Stimulated activated CD8-positive, alpha-beta memory T cell treated with anti-CD3 and anti-CD28 coated beads, Interleukin-12 subunit alpha, Interleukin-12 subunit beta, amount 100 ng/mL, for 1 hour (primary cell): Measurements from ENCODE around the gene EFNB3.

Experiments
- DNase-seq: peaks from one replicate; pipeline ENCODE4 v3.0.0-alpha.2; 2020; ENCODE audit warnings: low read depth

EFNB3 gene

GRCh38 chr17:7717756-7718350 lies 12.9 kb downstream of the EFNB3 start:
- DNase-seq = no peak

GRCh38 chr17:7719661-7720060 lies 14.7 kb downstream of the EFNB3 start:
- DNase-seq = no peak

GRCh38 chr17:7720125-7720524 lies 15.1 kb downstream of the EFNB3 start:
- DNase-seq = no peak

GRCh38 chr17:7721612-7722011 lies 16.6 kb downstream of the EFNB3 start:
- no peak for DNase-seq

- DNase-seq = no peak
These were observed 22.9 kb downstream of the EFNB3 start for GRCh38 chr17:7727886-7728285.

GRCh38 chr17:7729816-7730215 lies 24.8 kb downstream of the EFNB3 start:
- DNase-seq = no peak

GRCh38 chr17:7732981-7733539 lies 28.1 kb downstream of the EFNB3 start:
- no peak for DNase-seq

- DNase-seq = no peak
These were observed 32.6 kb downstream of the EFNB3 start for GRCh38 chr17:7737601-7738000.

- DNase-seq = no peak
These were observed 34.7 kb downstream of the EFNB3 start for GRCh38 chr17:7739746-7740145.

GRCh38 chr17:7740481-7741001 lies 35.5 kb downstream of the EFNB3 start:
- no peak for DNase-seq

GRCh38 chr17:7742729-7743128 lies 37.7 kb downstream of the EFNB3 start:
- DNase-seq = no peak

GRCh38 chr17:7744416-7744815 lies 39.4 kb downstream of the EFNB3 start:
- no peak for DNase-seq

- DNase-seq = no peak
These were observed 40.9 kb downstream of the EFNB3 start for GRCh38 chr17:7745748-7746470.

GRCh38 chr17:7747635-7748071 lies 42.7 kb downstream of the EFNB3 start:
- DNase-seq = no peak

GRCh38 chr17:7748076-7748775 lies 43.2 kb downstream of the EFNB3 start:
- DNase-seq = no peak

- no peak for DNase-seq
These were observed 45.4 kb downstream of the EFNB3 start for GRCh38 chr17:7750321-7750821.

- no peak for DNase-seq
These were observed 49.7 kb downstream of the EFNB3 start for GRCh38 chr17:7754656-7755055.

GRCh38 chr17:7755095-7755890 lies 50.3 kb downstream of the EFNB3 start:
- no peak for DNase-seq

- DNase-seq = no peak
These were observed 52.0 kb downstream of the EFNB3 start for GRCh38 chr17:7756968-7757367.
